ENCODE results near the gene NTN1. TPM values are rescaled to one million over a fixed set of nuclear protein-coding genes. Genes with fewer than 3 reads are reported as not detected.

Gene NTN1
- total RNA-seq, 1 experiment from 2014 or later = 14.5 TPM

GRCh38 chr17:9220398-9221146 lies 199.3 kb downstream of the NTN1 start:
- CTCF ChIA-PET = no interaction called here

More at GRCh38 chr17:9220398-9221146, 199.3 kb downstream of the NTN1 start:
- H3K27ac ChIP-seq (ENCODE audit: low read length) = no peak overlapping the region
- ATAC-seq (no peak), DNase-seq (ENCODE audit: low read depth, low spot score) (no peak)
- H3K4me1 ChIP-seq (ENCODE audit: control insufficient read depth, insufficient read depth, low read length) = no peaks in the 10 kb centered on the region
- no peaks in the 10 kb centered on the region for H3K27me3 ChIP-seq (ENCODE audit: control insufficient read depth, insufficient read depth, low read length)
- no peaks in the 10 kb centered on the region for H3K36me3 ChIP-seq (ENCODE audit: control insufficient read depth, insufficient read depth, low read length)
- TF ChIP-seq POLR2AphosphoS5 (IDR thresholded peaks at IDR 0.05; ENCODE audit: low read depth, low read length) = no peak
- no peak for TF ChIP-seq TCF7L2 (IDR thresholded peaks at IDR 0.05; ENCODE audit: low read depth, low read length)
- no peak for TF ChIP-seq REST (IDR thresholded peaks at IDR 0.05; ENCODE audit: insufficient read depth in 1 of 2, low read depth in 2 of 2, low read length in 1 of 2)
- TF ChIP-seq SIN3A (IDR thresholded peaks at IDR 0.05; ENCODE audit: borderline replicate concordance, insufficient read depth, low read depth, low read length) = no peak
- no peak for TF ChIP-seq CTCF (IDR thresholded peaks at IDR 0.05)
- no TSS peak for BruUV-seq (replicated peaks)
- intact Hi-C loops (cut with micrococcal nuclease; ENCODE audit: unreplicated experiment) (no loop called here), in situ Hi-C loops (cut with HindIII; ENCODE audit: low pct_unique_long_range_greater_than_20kb, low sequenced_read_pairs) (no loop called here)
- POLR2A ChIA-PET = no interaction called here
- no peak overlapping the region for H3K4me3 ChIP-seq (ENCODE audit: low read depth in 2 of 2, low read length in 2 of 2)
- no peaks in the 10 kb centered on the region for H3K9me3 ChIP-seq (ENCODE audit: control insufficient read depth, insufficient read depth, low read depth, low read length)
